IPS-20b (cell line): ENCODE results near the gene MT1H.

ENCODE experiments used
- H3K27ac ChIP-seq: one replicate; pipeline ENCODE4 v1.5.1; 2013; ENCODE audit warnings: low read length
- H3K27me3 ChIP-seq: 2 replicates; pipeline ENCODE4 v1.6.1; 2013; ENCODE audit warnings: mild to moderate bottlenecking, low read length, inconsistent platforms; ENCODE audit not compliant: insufficient read depth
- H3K36me3 ChIP-seq: 2 replicates; pipeline ENCODE4 v1.6.1; 2013; ENCODE audit warnings: low read depth, mild to moderate bottlenecking, inconsistent platforms, low read length, moderate library complexity; ENCODE audit not compliant: insufficient read depth
- H3K4me1 ChIP-seq: 2 replicates; pipeline ENCODE4 v1.6.1; 2013; ENCODE audit warnings: mild to moderate bottlenecking, control low read depth, inconsistent platforms, low read length, moderate library complexity; ENCODE audit not compliant: insufficient read depth
- H3K4me3 ChIP-seq: 2 replicates; pipeline ENCODE4 v1.5.1; 2013; ENCODE audit warnings: mild to moderate bottlenecking, low read length, inconsistent platforms
- H3K9ac ChIP-seq: 2 replicates; pipeline ENCODE4 v1.6.1; 2013; ENCODE audit warnings: low read depth, mild to moderate bottlenecking, inconsistent platforms, low read length, moderate library complexity
- H3K9me3 ChIP-seq: 2 replicates; pipeline ENCODE4 v1.6.1; 2013; ENCODE audit warnings: mild to moderate bottlenecking, low read depth, low read length, inconsistent platforms; ENCODE audit not compliant: insufficient read depth

Gene MT1H

DNA sequence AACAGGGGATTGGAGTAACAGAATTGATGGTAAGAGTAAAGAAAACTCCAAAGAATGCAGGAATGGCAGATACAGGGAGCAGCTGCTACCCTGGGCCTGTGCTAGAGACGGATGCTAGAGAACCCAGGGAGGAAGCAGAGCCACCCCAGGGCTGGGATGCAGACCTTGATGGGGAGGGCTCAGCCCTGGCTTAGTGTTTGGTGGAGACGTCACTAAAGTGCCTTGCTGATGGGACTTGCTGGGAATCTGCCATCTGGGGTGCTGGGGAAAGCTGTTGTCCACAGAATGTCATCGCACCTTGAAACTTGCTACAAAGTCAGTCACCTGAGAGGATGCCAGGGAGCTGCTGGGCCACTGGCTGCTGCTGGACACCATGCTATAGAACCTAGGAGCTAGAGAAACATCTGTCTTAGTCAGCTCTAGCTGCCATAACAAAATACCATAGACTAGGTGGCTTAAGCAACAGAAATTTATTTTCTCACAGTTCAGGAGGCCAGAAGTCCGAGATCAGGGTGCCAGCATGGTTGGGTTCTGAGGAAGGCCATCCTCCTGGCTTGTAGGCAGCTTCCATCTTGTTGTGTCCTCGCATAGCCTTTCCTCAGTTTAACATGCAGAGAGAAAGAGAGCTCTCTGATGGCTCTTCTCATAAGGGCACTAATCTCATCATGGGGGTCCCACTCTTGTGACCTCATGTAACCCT, 28.0 kb downstream of the MT1H start:
- Histone ChIP-seq H3K4me1 (peaks cover 3% of the 10 kb centered on the region; the same call in 1 of the 2 replicates), H3K36me3 (no peaks in the 10 kb centered on the region), H3K4me3 (no peak overlapping the region), H3K9me3 (no peaks in the 10 kb centered on the region; the same call in 1 of the 2 replicates), H3K27ac (no peak overlapping the region), H3K27me3 (no peaks in the 10 kb centered on the region), H3K9ac (no peak overlapping the region)

DNA sequence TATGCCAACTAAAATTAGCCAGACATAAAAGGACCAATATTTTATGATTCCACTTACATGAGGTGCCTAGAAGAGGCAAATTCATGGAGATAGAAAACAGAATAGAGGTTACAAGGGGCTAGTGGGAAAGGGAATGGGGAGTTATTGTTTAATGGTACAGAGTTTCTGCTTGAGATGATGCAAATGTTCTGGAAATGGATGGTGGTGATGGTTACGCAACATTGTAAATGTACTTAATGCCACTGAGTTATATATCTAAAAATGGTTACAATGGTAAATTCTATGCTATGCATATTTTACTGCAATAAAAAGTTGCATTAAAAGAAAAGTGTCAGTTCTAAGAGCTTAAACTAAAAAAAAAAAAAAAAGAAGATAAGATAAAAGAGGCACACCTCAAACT, 30.6 kb downstream of the MT1H start:
- Histone ChIP-seq H3K4me1 (peaks cover 3% of the 10 kb centered on the region; the same call in 1 of the 2 replicates), H3K27me3 (no peaks in the 10 kb centered on the region), H3K9me3 (no peaks in the 10 kb centered on the region; the same call in 1 of the 2 replicates), H3K4me3 (no peak overlapping the region), H3K36me3 (no peaks in the 10 kb centered on the region), H3K9ac (no peak overlapping the region), H3K27ac (no peak overlapping the region)

DNA sequence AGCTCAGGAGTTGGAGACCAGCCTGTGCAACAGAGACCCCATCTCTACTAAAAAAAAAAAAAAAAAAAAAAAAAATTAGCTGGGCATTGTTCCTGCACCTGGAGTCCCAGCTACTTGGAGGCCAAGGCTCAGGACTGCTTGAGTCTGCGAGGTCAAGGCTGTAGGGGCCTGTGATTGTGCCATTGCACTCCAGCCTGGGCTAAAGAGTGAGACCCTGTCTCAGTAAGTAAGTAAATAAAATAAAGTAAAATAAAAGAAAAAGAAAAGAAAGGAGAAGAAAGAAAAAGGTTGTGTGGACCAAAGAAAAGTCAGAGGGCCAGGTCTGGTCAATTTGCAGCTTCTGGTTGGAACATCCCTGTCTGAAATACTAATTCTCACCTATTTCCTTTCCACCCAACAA, 31.0 kb downstream of the MT1H start:
- Histone ChIP-seq H3K9ac (no peak overlapping the region), H3K9me3 (no peaks in the 10 kb centered on the region; the same call in 1 of the 2 replicates), H3K27me3 (no peaks in the 10 kb centered on the region)

DNA sequence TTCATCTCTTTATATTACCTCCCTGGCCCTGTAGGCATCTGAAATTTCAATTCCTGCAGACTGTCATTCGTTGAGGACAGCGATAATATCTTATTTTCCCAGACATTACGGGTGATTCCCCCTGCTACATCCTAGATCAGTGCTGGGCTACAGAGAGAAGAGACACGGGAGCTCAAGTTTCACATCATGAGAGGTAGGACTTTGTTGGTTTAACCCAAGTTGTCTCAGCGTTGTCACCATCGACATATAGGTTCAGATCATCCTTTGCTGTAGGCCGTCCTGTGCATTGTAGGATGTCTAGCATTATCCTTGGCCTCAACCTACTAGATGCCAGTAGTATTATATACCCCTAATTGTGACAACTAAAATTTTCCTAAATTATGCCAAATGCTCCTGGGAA, 31.9 kb downstream of the MT1H start:
- Histone ChIP-seq H3K9me3 (no peaks in the 10 kb centered on the region; the same call in 1 of the 2 replicates), H3K4me1 (peaks cover 3% of the 10 kb centered on the region; the same call in 1 of the 2 replicates), H3K27me3 (no peaks in the 10 kb centered on the region), H3K4me3 (no peak overlapping the region), H3K36me3 (no peaks in the 10 kb centered on the region), H3K27ac (no peak overlapping the region), H3K9ac (no peak overlapping the region)

More for the DNA sequence above, 31.0 kb downstream of the MT1H start:
- H3K36me3 ChIP-seq: no peaks in the 10 kb centered on the region
- peaks cover 3% of the 10 kb centered on the region; the same call in 1 of the 2 replicates for H3K4me1 ChIP-seq
- H3K27ac ChIP-seq: no peak overlapping the region
- no peak overlapping the region for H3K4me3 ChIP-seq

DNA sequence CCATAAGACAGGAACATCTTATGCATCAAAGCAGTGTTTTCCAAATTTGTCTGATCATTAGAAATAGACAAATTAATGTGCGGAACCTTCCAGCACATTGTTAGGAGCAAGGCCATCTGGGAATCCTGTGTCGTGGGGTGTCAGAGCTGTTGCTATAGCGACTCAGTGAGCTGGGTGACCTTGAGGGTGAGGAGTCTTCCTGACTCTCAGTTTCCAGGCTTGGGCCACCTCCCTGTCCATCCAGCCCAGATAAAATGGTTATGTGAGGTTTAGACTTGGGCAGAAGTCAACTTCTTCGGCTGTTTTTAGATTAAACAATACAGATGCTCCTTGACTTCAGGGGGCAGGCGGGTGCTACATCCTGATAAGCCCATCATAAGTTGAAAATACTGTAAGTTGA, 33.2 kb downstream of the MT1H start:
- H3K9me3 ChIP-seq: no peaks in the 10 kb centered on the region
- no peak overlapping the region for H3K27ac ChIP-seq
- H3K9ac ChIP-seq: no peak overlapping the region
- H3K4me3 ChIP-seq: no peak overlapping the region
- H3K27me3 ChIP-seq: no peaks in the 10 kb centered on the region
- H3K4me1 ChIP-seq: peaks cover 3% of the 10 kb centered on the region; the same call in 1 of the 2 replicates
- no peaks in the 10 kb centered on the region for H3K36me3 ChIP-seq

DNA sequence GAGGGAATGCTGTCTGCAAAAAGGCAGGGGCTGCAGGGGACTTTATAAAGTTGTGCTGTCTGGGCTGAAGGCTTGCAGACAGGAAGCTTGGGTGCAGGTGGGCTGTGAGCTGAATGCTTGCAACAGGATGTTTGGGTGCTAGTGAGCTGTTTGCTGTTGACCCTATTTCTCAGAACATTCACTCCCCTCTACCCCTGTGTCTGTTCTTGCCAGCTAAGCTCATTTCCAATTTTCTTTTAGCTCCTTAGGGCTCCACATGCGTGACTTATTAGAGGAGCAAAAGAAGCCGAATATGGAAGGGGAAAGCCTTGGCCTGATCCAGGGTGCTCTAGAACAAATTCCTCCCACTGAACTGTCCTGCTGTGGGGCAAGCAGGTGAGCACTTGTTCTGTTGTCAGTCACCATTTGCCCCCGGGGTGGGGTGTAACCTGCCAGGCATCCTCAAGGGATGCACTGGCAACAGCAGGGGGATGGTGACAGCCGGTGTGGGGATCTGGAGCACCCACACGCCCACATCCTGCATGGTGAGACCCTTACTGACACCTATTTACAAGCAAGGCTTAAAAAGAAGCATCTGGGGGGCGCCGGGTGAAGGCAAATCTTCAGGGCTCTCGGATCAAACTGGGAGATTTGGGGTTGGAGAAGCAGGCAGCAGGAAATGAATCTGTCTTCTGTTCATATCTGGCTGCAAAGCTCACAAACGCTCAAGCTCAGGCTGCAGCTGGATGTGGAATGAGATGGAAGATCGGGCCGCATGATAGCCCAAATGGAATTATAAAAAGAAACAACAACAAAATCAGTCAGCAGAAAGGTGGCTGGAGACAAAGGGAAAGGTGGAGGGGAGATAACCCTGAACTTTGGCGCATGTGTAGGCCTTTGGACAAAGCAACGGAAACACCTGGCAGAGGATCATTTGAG, 39.2 kb downstream of the MT1H start:
- Histone ChIP-seq H3K27me3 (no peaks in the 10 kb centered on the region; the same call in 1 of the 2 replicates), H3K9ac (no peak overlapping the region; the same call in 1 of the 2 replicates), H3K36me3 (no peaks in the 10 kb centered on the region), H3K9me3 (no peaks in the 10 kb centered on the region), H3K4me3 (no peak overlapping the region), H3K27ac (no peak overlapping the region), H3K4me1 (no peaks in the 10 kb centered on the region)

DNA sequence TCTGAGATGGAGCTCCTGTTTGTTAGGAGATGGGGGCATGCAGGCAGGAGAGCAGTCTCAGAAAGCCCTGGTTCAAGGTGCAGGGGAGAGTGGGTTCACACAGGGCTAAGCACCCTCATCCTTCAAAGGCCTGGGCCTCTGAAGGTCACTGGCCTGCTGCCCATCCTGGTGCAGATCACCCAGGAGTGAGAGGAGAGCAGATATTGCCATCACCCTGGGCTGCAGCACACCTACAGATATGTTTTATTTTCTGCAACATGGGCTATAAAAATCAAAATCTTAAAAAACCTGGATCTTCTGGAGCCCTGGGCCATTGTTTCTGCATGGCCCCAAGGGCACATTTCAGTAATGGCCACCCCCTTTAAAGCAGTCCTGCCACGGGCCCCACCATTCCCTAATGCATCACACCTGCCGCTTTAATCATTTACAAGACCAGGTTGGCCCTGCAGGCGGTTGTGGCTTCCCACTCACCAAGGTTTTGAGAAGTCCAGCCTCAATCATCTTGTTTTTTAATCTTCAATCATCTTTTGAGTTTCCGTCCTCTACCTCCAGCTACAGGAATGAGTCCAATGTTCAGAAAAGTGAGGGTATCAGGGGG, 39.9 kb downstream of the MT1H start:
- Histone ChIP-seq H3K9me3 (no peaks in the 10 kb centered on the region), H3K36me3 (no peaks in the 10 kb centered on the region), H3K4me3 (no peak overlapping the region), H3K27me3 (no peaks in the 10 kb centered on the region; the same call in 1 of the 2 replicates), H3K4me1 (no peaks in the 10 kb centered on the region), H3K27ac (no peak overlapping the region), H3K9ac (no peak overlapping the region; the same call in 1 of the 2 replicates)

DNA sequence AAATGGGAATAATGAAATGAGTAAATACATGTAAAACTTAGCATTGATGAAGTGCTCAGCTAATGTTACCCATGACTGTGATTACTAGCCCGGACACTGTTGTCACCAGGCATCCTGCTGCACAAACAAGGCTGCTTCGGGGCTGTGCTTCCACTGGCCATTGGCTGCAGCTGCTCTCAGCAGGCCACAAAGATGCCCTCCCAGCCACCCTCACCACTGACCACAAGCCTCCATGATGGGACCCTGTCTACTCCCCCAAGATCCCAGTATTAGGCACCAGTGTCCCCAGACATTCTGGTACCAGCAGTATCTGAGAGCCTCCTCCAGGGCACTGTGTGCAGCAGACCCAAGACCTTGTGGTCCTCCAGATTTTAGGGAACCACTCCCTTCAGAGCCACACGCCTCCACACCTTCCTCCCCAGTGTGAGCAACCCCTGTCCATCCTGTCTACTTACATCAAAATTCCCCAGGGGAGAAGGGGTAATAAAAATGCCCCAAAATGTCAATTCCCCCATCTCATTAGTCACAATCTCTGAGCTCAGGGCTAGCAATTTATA, 40.6 kb downstream of the MT1H start:
- H3K9ac ChIP-seq: no peak overlapping the region
- H3K4me3 ChIP-seq: no peak overlapping the region
- no peaks in the 10 kb centered on the region; the same call in 1 of the 2 replicates for H3K27me3 ChIP-seq
- no peaks in the 10 kb centered on the region for H3K9me3 ChIP-seq
- H3K36me3 ChIP-seq: no peaks in the 10 kb centered on the region
- no peak overlapping the region for H3K27ac ChIP-seq
- no peaks in the 10 kb centered on the region for H3K4me1 ChIP-seq

DNA sequence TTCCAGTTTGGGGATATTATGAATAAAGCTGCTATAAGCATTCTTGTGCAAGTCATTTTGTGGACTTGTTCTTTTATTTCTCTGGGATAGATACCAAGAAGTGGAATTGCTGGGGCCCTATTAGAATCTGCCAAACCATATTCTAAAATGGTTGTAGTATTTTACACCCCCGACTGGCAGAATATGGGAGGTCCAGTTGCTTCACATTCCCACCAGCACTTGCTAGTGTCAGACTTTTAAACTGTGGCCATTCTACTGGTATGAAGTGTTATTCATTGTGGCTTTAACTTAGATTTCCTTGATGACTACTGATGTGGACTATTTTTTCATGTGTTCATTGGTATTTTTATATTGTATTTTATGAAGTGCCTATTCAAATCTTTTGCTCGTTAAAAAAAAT, 42.2 kb downstream of the MT1H start:
- Histone ChIP-seq H3K27ac (no peak overlapping the region), H3K4me3 (no peak overlapping the region), H3K9me3 (no peaks in the 10 kb centered on the region), H3K27me3 (peaks cover 3% of the 10 kb centered on the region; the same call in 1 of the 2 replicates), H3K36me3 (no peaks in the 10 kb centered on the region), H3K4me1 (no peaks in the 10 kb centered on the region), H3K9ac (no peak overlapping the region)

DNA sequence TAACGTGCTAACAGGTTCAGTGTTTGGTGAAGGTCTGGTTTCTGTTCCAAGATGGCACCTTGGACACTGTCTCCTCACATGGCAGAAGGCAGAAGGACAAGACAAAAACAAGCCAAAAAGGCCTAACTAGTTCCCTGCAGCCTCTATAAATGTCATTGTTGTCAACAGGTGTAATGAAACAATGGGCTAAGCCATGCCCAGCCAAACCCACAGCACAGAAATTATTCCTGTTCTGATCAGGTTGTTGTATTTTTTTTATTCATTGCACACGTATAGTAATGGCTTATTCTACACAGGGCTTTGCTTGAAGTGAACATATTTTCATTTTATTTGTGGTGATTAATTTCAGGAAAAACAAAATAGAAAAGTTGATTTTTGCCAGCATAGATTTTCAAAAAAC, 44.2 kb downstream of the MT1H start:
- Histone ChIP-seq H3K4me1 (no peaks in the 10 kb centered on the region), H3K27ac (no peak overlapping the region), H3K36me3 (no peaks in the 10 kb centered on the region), H3K9me3 (no peaks in the 10 kb centered on the region), H3K27me3 (peaks cover 4% of the 10 kb centered on the region; the same call in 1 of the 2 replicates), H3K9ac (no peak overlapping the region), H3K4me3 (no peak overlapping the region)

DNA sequence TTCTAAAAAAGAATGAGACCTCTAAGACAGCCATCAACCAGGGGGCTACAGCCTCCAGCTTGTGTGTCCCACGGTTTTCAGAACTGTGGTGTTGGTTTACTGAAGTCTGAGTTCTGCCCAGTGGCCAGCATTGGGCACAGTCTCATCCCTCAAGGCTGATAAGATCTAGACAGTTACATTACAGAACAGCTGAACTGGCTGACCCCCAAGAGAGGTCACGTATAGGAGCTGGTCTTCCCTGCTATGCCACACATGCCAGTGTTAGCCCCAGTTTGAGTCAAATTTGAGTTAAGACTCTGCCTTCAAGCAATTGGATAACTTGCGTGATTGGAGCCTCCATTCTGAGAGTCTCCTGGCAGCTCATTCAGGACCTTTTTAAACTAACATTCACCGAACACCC, 45.5 kb downstream of the MT1H start:
- Histone ChIP-seq H3K27ac (no peak overlapping the region), H3K4me3 (no peak overlapping the region), H3K9ac (no peak overlapping the region), H3K4me1 (no peaks in the 10 kb centered on the region), H3K36me3 (no peaks in the 10 kb centered on the region), H3K27me3 (peaks cover 4% of the 10 kb centered on the region; the same call in 1 of the 2 replicates), H3K9me3 (no peaks in the 10 kb centered on the region)
